HUES64 (cell line): Measurements from ENCODE around the gene INMT.
"Not testable (repeated sequence)": the region's sequence is repeated elsewhere in the genome, so short reads cannot be mapped to it uniquely, and the experiment has no call there.

Experiments used
- H3K27ac ChIP-seq: 2 replicates; pipeline ENCODE4 v1.7.0; 2013; ENCODE audit warnings: low read depth, low read length, inconsistent platforms
- H3K27me3 ChIP-seq: 2 replicates; pipeline ENCODE4 v1.6.1; 2013; ENCODE audit warnings: mild to moderate bottlenecking, low read length; ENCODE audit not compliant: insufficient read depth
- H3K36me3 ChIP-seq: 2 replicates; pipeline ENCODE4 v1.6.1; 2013; ENCODE audit warnings: mild to moderate bottlenecking, low read length; ENCODE audit not compliant: insufficient read depth
- H3K4me1 ChIP-seq: 2 replicates; pipeline ENCODE4 v1.6.1; 2013; ENCODE audit warnings: mild to moderate bottlenecking, low read length, moderate library complexity; ENCODE audit not compliant: insufficient read depth
- H3K4me3 ChIP-seq: 2 replicates; pipeline ENCODE4 v1.5.1; 2013; ENCODE audit warnings: mild to moderate bottlenecking, low read length, moderate library complexity
- H3K9ac ChIP-seq: 2 replicates; pipeline ENCODE4 v1.6.1; 2013; ENCODE audit warnings: mild to moderate bottlenecking, low read depth, low read length
- H3K9me3 ChIP-seq: 2 replicates; pipeline ENCODE4 v1.6.1; 2013; ENCODE audit warnings: low read depth, low read length; ENCODE audit not compliant: insufficient read depth
- WGBS: fragments of 150-250, 120-280 bp; methylation state at CpG from one replicate; pipeline ENCODE4 v1.1.7; 2013; ENCODE audit warnings: missing lambda C conversion rate; 5-methylcytosine and 5-hydroxymethylcytosine counted together

Gene INMT

DNA sequence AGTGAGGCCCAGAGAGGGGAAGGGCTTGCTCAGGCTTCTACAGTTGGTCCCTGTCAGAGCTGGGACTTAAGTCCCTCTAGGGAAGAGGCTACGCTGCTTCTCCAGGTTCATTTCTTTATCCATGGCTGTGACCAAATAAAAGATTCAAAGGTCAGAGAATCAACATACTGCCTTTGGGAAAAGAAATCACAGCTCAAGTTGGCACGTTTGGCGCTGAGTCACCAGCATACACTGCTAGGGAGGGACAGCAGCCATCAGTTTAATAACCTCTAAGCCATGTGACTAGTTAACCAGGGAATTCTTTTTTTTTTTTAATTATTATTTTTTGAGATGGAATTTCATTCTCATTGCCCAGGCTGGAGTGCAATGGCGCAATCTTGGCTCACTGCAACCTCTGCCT, 41.3 kb upstream of the INMT start:
- WGBS, result 98% methylated on average over 4 of the region's 4 CpGs
- H3K27me3 ChIP-seq, result no peaks in the 10 kb centered on the region

DNA sequence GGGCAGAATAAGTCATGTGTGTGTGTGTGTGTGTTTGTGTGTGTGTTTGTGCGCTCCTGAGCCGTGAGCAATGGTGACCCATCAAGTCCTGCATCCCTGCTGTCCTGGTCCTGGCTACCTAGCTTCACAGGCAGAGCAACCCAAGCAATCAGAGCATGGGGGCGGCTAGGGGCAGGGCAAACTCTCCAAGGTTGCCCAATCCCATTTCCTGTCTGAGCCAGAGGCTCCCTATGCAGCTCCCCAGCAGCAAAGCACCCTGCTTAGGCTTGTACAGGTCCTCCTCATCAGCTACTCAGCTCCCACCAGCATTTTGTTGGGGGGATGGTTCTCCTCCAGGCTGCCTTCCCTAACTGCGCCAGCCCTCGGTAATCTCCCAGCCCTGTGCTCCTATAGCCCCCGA, 38.5 kb upstream of the INMT start:
- Histone ChIP-seq H3K9ac (no peak overlapping the region), H3K27me3 (no peaks in the 10 kb centered on the region), H3K27ac (no peak overlapping the region), H3K4me1 (peaks cover 9% of the 10 kb centered on the region), H3K4me3 (no peak overlapping the region), H3K36me3 (no peaks in the 10 kb centered on the region), H3K9me3 (peaks cover 6% of the 10 kb centered on the region)
- WGBS, result 89% methylated on average over 6 of the region's 6 CpGs

More for the DNA sequence above, 41.3 kb upstream of the INMT start:
- Histone ChIP-seq H3K27ac (no peak overlapping the region), H3K9ac (no peak overlapping the region), H3K4me1 (peaks cover 9% of the 10 kb centered on the region), H3K9me3 (no peaks in the 10 kb centered on the region), H3K36me3 (no peaks in the 10 kb centered on the region), H3K4me3 (no peak overlapping the region)

DNA sequence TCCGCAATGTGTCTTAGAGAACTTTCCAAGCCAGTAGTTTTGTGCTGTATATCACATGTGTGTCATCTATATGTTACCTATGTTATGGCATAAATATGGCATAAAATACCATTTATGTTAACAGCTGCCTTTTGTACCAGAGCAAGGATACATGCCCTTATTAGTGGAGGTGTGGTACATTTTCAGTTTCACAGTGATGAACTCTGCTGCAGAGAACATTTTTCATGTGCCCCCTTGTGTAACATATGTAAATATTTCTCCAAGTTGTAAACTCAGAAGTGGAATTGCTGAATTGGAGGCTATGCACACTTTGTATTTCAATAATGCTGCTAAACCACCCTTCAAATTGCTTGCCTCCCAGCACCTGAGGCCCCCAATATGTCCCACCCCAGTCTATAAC, 37.8 kb upstream of the INMT start:
- Histone ChIP-seq H3K9ac (no peak overlapping the region), H3K4me1 (peaks cover 9% of the 10 kb centered on the region), H3K9me3 (peaks cover 7% of the 10 kb centered on the region), H3K27me3 (no peaks in the 10 kb centered on the region), H3K36me3 (no peaks in the 10 kb centered on the region), H3K27ac (no peak overlapping the region), H3K4me3 (no peak overlapping the region)
- 100% methylated on average over 1 of the region's 1 CpG for WGBS

DNA sequence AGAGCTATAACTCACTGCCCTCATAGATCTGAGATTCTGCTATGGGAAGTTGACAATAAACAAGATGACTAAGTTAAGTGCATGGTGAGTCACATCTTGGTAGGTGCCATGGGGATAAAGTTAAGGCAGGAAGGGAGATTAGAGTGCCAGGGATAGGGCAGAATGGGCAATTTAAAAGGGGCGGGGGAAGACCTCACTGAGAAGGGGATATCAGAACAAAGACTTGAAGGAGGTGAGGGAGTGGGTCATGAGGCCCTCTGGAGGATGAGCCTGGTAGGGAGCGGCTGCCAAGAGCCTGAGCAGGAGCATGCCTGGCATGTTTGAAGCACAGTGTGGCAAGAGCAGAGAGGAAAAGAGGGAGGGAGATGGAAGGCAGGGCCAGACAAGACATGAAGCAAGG, 34.8 kb upstream of the INMT start:
- Histone ChIP-seq H3K9me3 (peaks cover 13% of the 10 kb centered on the region), H3K27me3 (no peaks in the 10 kb centered on the region)
- 50% methylated on average over 2 of the region's 2 CpGs for WGBS

DNA sequence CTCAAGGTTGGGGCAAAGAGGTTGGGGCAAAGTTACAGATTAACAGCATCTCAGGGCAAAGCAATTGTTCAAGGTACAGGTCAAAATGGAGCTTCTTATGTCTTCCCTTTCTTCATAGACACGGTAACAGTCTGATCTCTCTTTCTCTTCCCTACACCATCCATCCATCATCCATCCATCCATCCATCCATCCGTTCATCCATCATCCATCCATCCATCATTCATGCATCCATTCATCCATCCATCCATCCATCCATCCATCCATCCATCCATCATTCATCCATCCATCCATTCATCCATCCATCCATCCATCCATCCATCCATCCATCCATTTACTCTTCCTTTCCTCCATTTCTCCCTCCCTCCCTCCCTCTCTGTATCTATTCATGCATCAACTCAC, 32.5 kb upstream of the INMT start:
- not testable (repeated sequence) for H3K27ac ChIP-seq, H3K4me3 ChIP-seq, H3K27me3 ChIP-seq, H3K4me1 ChIP-seq, H3K36me3 ChIP-seq, H3K9ac ChIP-seq
- 91% methylated on average over 2 of the region's 2 CpGs for WGBS
- peaks cover 13% of the 10 kb centered on the region for H3K9me3 ChIP-seq

More for the DNA sequence above, 34.8 kb upstream of the INMT start:
- Histone ChIP-seq H3K9ac (no peak overlapping the region), H3K4me1 (no peaks in the 10 kb centered on the region), H3K4me3 (no peak overlapping the region), H3K36me3 (no peaks in the 10 kb centered on the region), H3K27ac (no peak overlapping the region)

DNA sequence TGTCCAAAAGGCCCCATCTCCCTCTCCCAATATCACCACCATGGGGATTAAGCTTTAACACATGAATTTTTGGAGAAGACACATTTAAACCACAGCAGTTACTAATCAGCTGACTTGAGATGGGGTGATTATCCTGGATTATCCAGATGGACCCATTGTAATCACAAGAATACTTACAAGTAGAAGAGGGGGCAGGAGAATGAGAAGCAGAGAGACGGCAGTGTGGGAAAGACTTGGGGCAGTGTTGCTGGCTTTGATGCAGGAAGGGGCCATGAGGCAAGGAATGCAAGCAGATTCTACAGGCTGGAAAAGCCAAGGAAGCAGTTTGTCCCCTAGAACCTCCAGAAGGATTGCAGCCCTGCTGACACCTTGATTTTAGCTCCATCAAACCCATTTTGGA, 30.7 kb upstream of the INMT start:
- H3K4me1 ChIP-seq, result 0 out of 2 replicates have a peak, but pooled peaks cover under 1% of the 10 kb centered on the region
- no peaks in the 10 kb centered on the region for H3K27me3 ChIP-seq
- 89% methylated on average over 1 of the region's 1 CpG for WGBS
- H3K36me3 ChIP-seq, result no peaks in the 10 kb centered on the region
- no peak overlapping the region for H3K9ac ChIP-seq
- H3K9me3 ChIP-seq, result peaks cover 13% of the 10 kb centered on the region
- H3K4me3 ChIP-seq, result no peak overlapping the region
- H3K27ac ChIP-seq, result no peak overlapping the region

DNA sequence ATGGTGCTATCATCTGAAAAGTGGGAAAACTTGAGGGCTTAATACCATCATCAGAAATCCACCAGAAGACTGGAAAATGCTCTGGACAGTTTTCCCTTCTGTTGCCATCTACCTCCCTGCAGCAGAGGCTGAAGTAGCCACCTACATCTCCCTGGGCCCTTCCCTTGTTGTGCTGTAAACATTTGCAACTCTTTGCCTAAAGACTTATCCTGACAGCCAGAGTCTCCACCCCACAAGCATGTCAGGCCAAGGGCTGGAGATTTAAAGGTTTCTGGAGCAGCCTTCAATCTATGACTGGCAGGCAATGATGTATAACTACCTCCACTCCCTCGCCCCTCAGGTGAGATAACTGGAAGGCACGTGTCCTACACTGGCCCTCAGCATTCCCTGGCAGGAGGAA, 29.7 kb upstream of the INMT start:
- Histone ChIP-seq H3K9me3 (peaks cover 13% of the 10 kb centered on the region), H3K9ac (no peak overlapping the region), H3K4me3 (no peak overlapping the region), H3K4me1 (peaks cover 10% of the 10 kb centered on the region), H3K27ac (no peak overlapping the region), H3K36me3 (no peaks in the 10 kb centered on the region), H3K27me3 (no peaks in the 10 kb centered on the region)
- 85% methylated on average over 2 of the region's 2 CpGs for WGBS

DNA sequence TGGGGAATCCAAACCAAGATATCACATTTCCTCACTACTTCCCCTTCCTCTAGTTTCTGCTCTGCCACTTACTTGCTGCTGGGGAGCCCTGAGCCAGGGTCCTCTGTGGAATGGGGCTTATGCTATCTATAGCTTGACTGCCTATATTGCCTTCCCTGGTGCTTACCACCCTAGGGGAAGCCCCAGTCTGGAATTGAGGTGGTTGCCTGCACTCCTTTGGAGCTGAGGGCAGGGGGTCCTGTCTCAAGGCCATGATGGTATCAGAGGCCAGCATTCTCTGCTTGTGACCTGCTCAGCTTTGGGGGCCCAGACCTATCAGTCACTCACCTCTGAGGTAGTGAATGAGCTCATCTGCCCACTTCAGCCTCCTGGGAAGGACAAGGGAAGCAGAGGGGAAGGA, 29.3 kb upstream of the INMT start:
- Histone ChIP-seq H3K27ac (no peak overlapping the region), H3K4me1 (peaks cover 11% of the 10 kb centered on the region), H3K27me3 (no peaks in the 10 kb centered on the region), H3K4me3 (no peak overlapping the region), H3K9me3 (peaks cover 11% of the 10 kb centered on the region), H3K36me3 (no peaks in the 10 kb centered on the region), H3K9ac (no peak overlapping the region)

DNA sequence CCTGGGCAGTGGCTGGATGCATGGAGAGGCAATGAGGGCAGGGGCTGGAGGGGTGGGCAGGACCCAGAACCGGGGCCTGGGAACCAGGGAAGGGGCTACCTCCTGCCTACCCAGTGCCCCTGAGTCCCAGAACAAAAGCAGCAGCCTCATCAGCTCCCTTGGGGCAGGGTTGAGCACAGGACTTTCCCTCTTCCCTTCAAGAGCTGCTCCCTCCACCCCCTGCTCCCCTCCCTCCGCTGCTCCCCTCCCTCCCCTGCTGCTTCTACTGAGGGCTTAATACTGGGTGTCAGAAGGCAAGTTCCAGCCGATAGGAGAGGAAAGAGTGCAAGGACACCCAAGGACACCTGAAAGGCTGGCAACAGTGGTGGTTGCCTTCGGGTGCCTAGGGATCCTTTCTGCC, 28.2 kb upstream of the INMT start:
- Histone ChIP-seq H3K36me3 (no peaks in the 10 kb centered on the region), H3K9ac (no peak overlapping the region), H3K27me3 (no peaks in the 10 kb centered on the region), H3K9me3 (peaks cover 6% of the 10 kb centered on the region; the same call in 1 of the 2 replicates), H3K4me3 (no peak overlapping the region), H3K27ac (no peak overlapping the region), H3K4me1 (peaks cover 11% of the 10 kb centered on the region)
- WGBS, result 75% methylated on average over 4 of the region's 4 CpGs

DNA sequence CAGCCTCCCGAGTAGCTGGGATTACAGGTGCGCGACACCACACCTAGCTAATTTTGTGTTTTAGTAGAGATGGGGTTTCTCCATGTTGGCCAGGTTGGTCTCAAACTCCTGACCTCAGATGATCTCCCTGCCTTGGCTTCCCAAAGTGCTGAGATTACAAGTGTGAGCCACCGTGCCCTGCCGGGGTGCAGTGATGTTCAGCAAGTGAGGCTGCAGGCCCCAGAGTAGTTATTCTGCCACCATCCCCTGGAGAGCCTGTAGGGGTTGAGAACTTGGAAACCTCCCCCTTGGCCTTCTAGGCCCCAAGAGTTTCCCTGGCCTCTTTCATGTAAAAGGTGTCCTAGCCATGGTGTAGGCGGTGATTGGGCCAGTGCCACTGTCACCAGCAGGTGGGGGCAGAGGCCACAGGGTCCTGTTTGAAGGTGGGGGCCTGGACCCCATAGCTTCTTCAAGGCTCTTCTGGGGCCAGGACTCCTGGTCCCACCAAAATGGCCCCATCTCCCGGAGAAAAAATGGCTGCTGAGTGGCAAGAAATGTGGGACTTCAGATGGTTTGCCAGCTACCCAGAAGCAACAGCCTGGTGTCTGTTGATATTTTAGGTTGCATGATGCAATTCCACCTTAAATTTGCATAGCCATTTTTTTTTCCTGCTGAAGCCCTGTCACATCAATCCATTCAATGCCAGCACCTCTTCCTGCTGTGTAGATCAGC, 25.5 kb upstream of the INMT start:
- Histone ChIP-seq H3K9me3 (no peaks in the 10 kb centered on the region), H3K4me3 (no peak overlapping the region), H3K27ac (peak overlapping the region; percentile 74; the same call in 1 of the 2 replicates), H3K9ac (no peak overlapping the region), H3K27me3 (no peaks in the 10 kb centered on the region), H3K36me3 (no peaks in the 10 kb centered on the region), H3K4me1 (peaks cover 11% of the 10 kb centered on the region)
- 94% methylated on average over 7 of the region's 7 CpGs for WGBS

DNA sequence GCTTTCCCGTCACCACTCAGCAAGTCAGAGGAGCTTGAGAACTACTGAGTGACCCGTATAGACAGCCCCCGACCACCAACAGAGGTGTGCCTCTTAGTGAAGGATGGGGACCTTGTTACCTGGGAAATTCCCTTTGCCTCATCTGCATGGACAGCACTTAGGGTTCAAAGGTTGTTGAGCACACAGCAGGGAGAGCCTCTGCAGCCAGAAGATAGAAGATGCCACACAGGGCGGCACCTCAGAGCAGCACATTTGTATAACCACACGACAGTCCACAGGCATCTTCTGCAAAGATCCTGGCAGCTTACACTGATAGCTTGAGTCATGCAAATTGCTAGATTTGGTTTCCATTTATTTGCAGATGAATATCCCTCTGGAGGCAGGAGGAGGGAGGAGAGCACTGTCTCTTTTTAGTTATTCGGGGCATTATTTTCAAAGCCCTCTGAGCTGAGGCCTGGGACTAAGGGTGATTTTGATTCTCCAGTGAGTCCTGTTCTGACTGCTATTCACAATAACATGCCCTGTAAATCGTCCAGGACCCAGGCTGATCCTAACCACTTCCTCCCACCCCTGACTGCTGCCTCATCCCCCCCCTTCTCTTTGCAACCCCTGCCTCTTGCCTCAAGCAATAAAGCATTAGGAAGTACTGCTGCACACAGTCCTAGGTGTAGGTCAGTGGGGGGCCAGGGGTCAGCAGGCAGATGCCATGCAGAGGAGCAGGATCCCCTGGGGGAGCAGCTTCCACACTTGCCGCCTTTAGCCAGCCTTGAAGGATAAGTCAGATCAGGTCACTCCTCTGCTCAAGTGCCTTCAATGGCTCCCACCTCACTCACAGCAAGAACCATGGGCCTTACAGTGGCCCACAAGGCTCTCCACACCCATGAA, 24.6 kb upstream of the INMT start:
- Histone ChIP-seq H3K9ac (no peak overlapping the region), H3K4me1 (peaks cover 11% of the 10 kb centered on the region), H3K4me3 (no peak overlapping the region), H3K36me3 (no peaks in the 10 kb centered on the region), H3K27ac (peak overlapping the region; percentile 74; the same call in 1 of the 2 replicates), H3K9me3 (no peaks in the 10 kb centered on the region), H3K27me3 (no peaks in the 10 kb centered on the region)
- WGBS, result 25% methylated on average over 8 of the region's 8 CpGs
